HL-60 (cell line): Measurements from ENCODE around the gene DDX49.

Experiments used
- DNase-seq, 2 experiments: peaks; one replicate each; pipeline ENCODE4 v3.0.0-alpha.2; 2010 to 2020; ENCODE audit warnings: low read depth in 1 of 2, low spot score in 1 of 2
- H3K27ac ChIP-seq: fragments of 250-450 bp; sonication (Bioruptor Pico); replicated peaks from 2 replicates; pipeline ENCODE4 v1.5.1; 2020; ENCODE audit warnings: mild to moderate bottlenecking, moderate library complexity
- H3K27me3 ChIP-seq: fragments of 250-450 bp; sonication (Bioruptor Pico); 2 replicates; pipeline ENCODE4 v1.5.1; 2021; ENCODE audit warnings: mild to moderate bottlenecking, moderate library complexity; ENCODE audit not compliant: insufficient read depth, poor library complexity, severe bottlenecking
- H3K4me3 ChIP-seq: replicated peaks from 2 replicates; pipeline ENCODE4 v1.5.1; 2011; ENCODE audit warnings: mild to moderate bottlenecking, control low read depth, low read length; ENCODE audit not compliant: insufficient read depth
- CTCF ChIP-seq: IDR thresholded peaks from one replicate; pipeline ENCODE4 v1.5.1; 2011; ENCODE audit warnings: low read length, control low read depth, inconsistent platforms; ENCODE audit not compliant: insufficient read depth
- GABPA ChIP-seq: IDR thresholded peaks from 2 replicates; pipeline ENCODE4 v1.6.1; 2012; ENCODE audit warnings: low read depth
- POLR2AphosphoS5 ChIP-seq: IDR thresholded peaks from 2 replicates; pipeline ENCODE4 v1.6.1; 2012; ENCODE audit warnings: low read depth
- REST ChIP-seq: IDR thresholded peaks from 2 replicates; pipeline ENCODE4 v1.6.1; 2012; ENCODE audit warnings: low read depth; ENCODE audit not compliant: insufficient replicate concordance
- SPI1 ChIP-seq: IDR thresholded peaks from 2 replicates; pipeline ENCODE4 v1.6.1; 2012; ENCODE audit warnings: low read depth, mild to moderate bottlenecking, borderline replicate concordance

DDX49 gene

GRCh38 chr19:18921593-18921992 is 2.1 kb downstream of the DDX49 start:
- no peak overlapping the region for H3K4me3 ChIP-seq
- TF ChIP-seq POLR2AphosphoS5 (no peak), GABPA (no peak), REST (no peak), CTCF (no peak), SPI1 (no peak)
- DNase-seq: no peak
- H3K27ac ChIP-seq: no peak overlapping the region
- H3K27me3 ChIP-seq: no peaks in the 10 kb centered on the region

GRCh38 chr19:18922228-18922985 is 2.9 kb downstream of the DDX49 start:
- H3K27ac ChIP-seq: no peak overlapping the region
- TF ChIP-seq CTCF (no peak), POLR2AphosphoS5 (no peak)
- no peaks in the 10 kb centered on the region for H3K27me3 ChIP-seq
- H3K4me3 ChIP-seq: no peak overlapping the region
- no peak for DNase-seq

GRCh38 chr19:18924684-18925213 is 5.2 kb downstream of the DDX49 start:
- Histone ChIP-seq H3K27ac (no peak overlapping the region), H3K27me3 (no peaks in the 10 kb centered on the region), H3K4me3 (no peak overlapping the region)
- TF ChIP-seq GABPA: no peak
- no peak for TF ChIP-seq SPI1
- no peak for TF ChIP-seq POLR2AphosphoS5
- TF ChIP-seq REST: no peak
- TF ChIP-seq CTCF: no peak
- no peak for DNase-seq
